Stimulated activated naive CD8-positive, alpha-beta T cell treated with anti-CD3 and anti-CD28 coated beads, Interleukin-15, Interleukin-2, amounts not matched to agents 100 ng/mL and 50 ng/mL, for 24 hours (primary cell): ENCODE data around the gene DOCK4.

ENCODE experiments used
- H3K27ac Mint-ChIP-seq: one replicate; pipeline ENCODE4 v1.8.0; 2021; ENCODE audit warnings: mild to moderate bottlenecking, mixed read lengths
- H3K27me3 Mint-ChIP-seq: one replicate; pipeline ENCODE4 v1.8.0; 2021; ENCODE audit warnings: mixed read lengths
- H3K36me3 Mint-ChIP-seq: one replicate; pipeline ENCODE4 v1.8.0; 2021; ENCODE audit warnings: low read depth, mixed read lengths
- H3K4me1 Mint-ChIP-seq: one replicate; pipeline ENCODE4 v1.8.0; 2021; ENCODE audit warnings: low read depth, mixed read lengths
- H3K4me3 Mint-ChIP-seq: one replicate; pipeline ENCODE4 v1.8.0; 2021; ENCODE audit warnings: mild to moderate bottlenecking, mixed read lengths
- H3K9me3 Mint-ChIP-seq: one replicate; pipeline ENCODE4 v1.8.0; 2021; ENCODE audit warnings: mixed read lengths

Gene DOCK4

GRCh38 chr7:112205343-112206237 is 609 bp downstream of the DOCK4 start:
- Mint-ChIP-seq H3K27ac (no peak overlapping the region), H3K4me3 (peak overlapping the region; percentile 96), H3K36me3 (no peaks in the 10 kb centered on the region), H3K27me3 (peaks cover 39% of the 10 kb centered on the region), H3K9me3 (no peaks in the 10 kb centered on the region), H3K4me1 (peaks cover 27% of the 10 kb centered on the region)

GRCh38 chr7:112204499-112205342 is 1.5 kb downstream of the DOCK4 start:
- peaks cover 27% of the 10 kb centered on the region for H3K4me1 Mint-ChIP-seq
- H3K9me3 Mint-ChIP-seq, result no peaks in the 10 kb centered on the region
- peak overlapping the region; percentile 96 for H3K4me3 Mint-ChIP-seq
- H3K27me3 Mint-ChIP-seq, result peaks cover 43% of the 10 kb centered on the region
- H3K36me3 Mint-ChIP-seq, result no peaks in the 10 kb centered on the region
- H3K27ac Mint-ChIP-seq, result no peak overlapping the region

GRCh38 chr7:112203365-112203739 is 2.8 kb downstream of the DOCK4 start:
- no peaks in the 10 kb centered on the region for H3K9me3 Mint-ChIP-seq
- H3K4me3 Mint-ChIP-seq, result no peak overlapping the region
- peaks cover 49% of the 10 kb centered on the region for H3K27me3 Mint-ChIP-seq
- H3K36me3 Mint-ChIP-seq, result no peaks in the 10 kb centered on the region
- H3K4me1 Mint-ChIP-seq, result peaks cover 27% of the 10 kb centered on the region
- no peak overlapping the region for H3K27ac Mint-ChIP-seq

GRCh38 chr7:112202816-112203215 is 3.4 kb downstream of the DOCK4 start:
- Mint-ChIP-seq H3K4me3 (no peak overlapping the region), H3K36me3 (no peaks in the 10 kb centered on the region), H3K9me3 (no peaks in the 10 kb centered on the region)

GRCh38 chr7:112201839-112202238 is 4.4 kb downstream of the DOCK4 start:
- Mint-ChIP-seq H3K27me3 (peaks cover 56% of the 10 kb centered on the region), H3K36me3 (no peaks in the 10 kb centered on the region), H3K9me3 (no peaks in the 10 kb centered on the region)

More at GRCh38 chr7:112202816-112203215, 3.4 kb downstream of the DOCK4 start:
- H3K27ac Mint-ChIP-seq, result no peak overlapping the region
- peaks cover 53% of the 10 kb centered on the region for H3K27me3 Mint-ChIP-seq
- peaks cover 25% of the 10 kb centered on the region for H3K4me1 Mint-ChIP-seq

GRCh38 chr7:112201411-112201810 is 4.8 kb downstream of the DOCK4 start:
- Mint-ChIP-seq H3K4me3 (no peak overlapping the region), H3K9me3 (no peaks in the 10 kb centered on the region), H3K27me3 (peaks cover 58% of the 10 kb centered on the region), H3K36me3 (no peaks in the 10 kb centered on the region), H3K4me1 (peaks cover 19% of the 10 kb centered on the region), H3K27ac (no peak overlapping the region)

More at GRCh38 chr7:112201839-112202238, 4.4 kb downstream of the DOCK4 start:
- Mint-ChIP-seq H3K4me1 (peaks cover 19% of the 10 kb centered on the region), H3K27ac (no peak overlapping the region), H3K4me3 (no peak overlapping the region)

- peaks cover 64% of the 10 kb centered on the region for H3K27me3 Mint-ChIP-seq
- H3K9me3 Mint-ChIP-seq, result no peaks in the 10 kb centered on the region
- peaks cover 12% of the 10 kb centered on the region for H3K4me1 Mint-ChIP-seq
- no peak overlapping the region for H3K27ac Mint-ChIP-seq
- no peak overlapping the region for H3K4me3 Mint-ChIP-seq
- H3K36me3 Mint-ChIP-seq, result no peaks in the 10 kb centered on the region
Observed at GRCh38 chr7:112199672-112200071, 6.5 kb downstream of the DOCK4 start.

GRCh38 chr7:112199035-112199655 is 7.1 kb downstream of the DOCK4 start:
- Mint-ChIP-seq H3K4me3 (no peak overlapping the region), H3K36me3 (no peaks in the 10 kb centered on the region), H3K27ac (no peak overlapping the region), H3K9me3 (no peaks in the 10 kb centered on the region), H3K27me3 (peaks cover 62% of the 10 kb centered on the region), H3K4me1 (peaks cover 7% of the 10 kb centered on the region)

- H3K9me3 Mint-ChIP-seq, result no peaks in the 10 kb centered on the region
- peaks cover 63% of the 10 kb centered on the region for H3K27me3 Mint-ChIP-seq
Observed at GRCh38 chr7:112197322-112197721, 8.9 kb downstream of the DOCK4 start.

GRCh38 chr7:112195717-112196116 is 10.5 kb downstream of the DOCK4 start:
- no peaks in the 10 kb centered on the region for H3K9me3 Mint-ChIP-seq
- H3K4me1 Mint-ChIP-seq, result peaks cover 9% of the 10 kb centered on the region
- peaks cover 48% of the 10 kb centered on the region for H3K27me3 Mint-ChIP-seq

More at GRCh38 chr7:112197322-112197721, 8.9 kb downstream of the DOCK4 start:
- Mint-ChIP-seq H3K4me3 (no peak overlapping the region), H3K36me3 (no peaks in the 10 kb centered on the region), H3K27ac (no peak overlapping the region), H3K4me1 (peaks cover 7% of the 10 kb centered on the region)

GRCh38 chr7:112193915-112194502 is 12.2 kb downstream of the DOCK4 start:
- Mint-ChIP-seq H3K4me1 (peaks cover 9% of the 10 kb centered on the region), H3K36me3 (no peaks in the 10 kb centered on the region), H3K27me3 (peaks cover 40% of the 10 kb centered on the region), H3K4me3 (no peak overlapping the region), H3K27ac (no peak overlapping the region), H3K9me3 (no peaks in the 10 kb centered on the region)

More at GRCh38 chr7:112195717-112196116, 10.5 kb downstream of the DOCK4 start:
- Mint-ChIP-seq H3K27ac (no peak overlapping the region), H3K4me3 (no peak overlapping the region), H3K36me3 (no peaks in the 10 kb centered on the region)

GRCh38 chr7:112192236-112193154 is 13.7 kb downstream of the DOCK4 start:
- H3K27me3 Mint-ChIP-seq, result peaks cover 32% of the 10 kb centered on the region
- H3K27ac Mint-ChIP-seq, result no peak overlapping the region
- no peaks in the 10 kb centered on the region for H3K9me3 Mint-ChIP-seq
- H3K36me3 Mint-ChIP-seq, result no peaks in the 10 kb centered on the region
- no peak overlapping the region for H3K4me3 Mint-ChIP-seq
- peaks cover 10% of the 10 kb centered on the region for H3K4me1 Mint-ChIP-seq

- Mint-ChIP-seq H3K27ac (no peak overlapping the region), H3K36me3 (no peaks in the 10 kb centered on the region), H3K27me3 (peaks cover 20% of the 10 kb centered on the region), H3K4me3 (no peak overlapping the region), H3K9me3 (no peaks in the 10 kb centered on the region), H3K4me1 (peaks cover 13% of the 10 kb centered on the region)
Observed at GRCh38 chr7:112190120-112190519, 16.1 kb downstream of the DOCK4 start.
